H9 (cell line): ENCODE data around the gene MAP3K20. TPM values are rescaled to one million over a fixed set of nuclear protein-coding genes. Genes with fewer than 3 reads are reported as not detected.

ENCODE experiments used
- DNase-seq: peaks from one replicate; pipeline ENCODE4 v3.0.0-alpha.2; 2017
- H2AFZ ChIP-seq: one replicate; pipeline ENCODE4 v1.6.1; 2013; ENCODE audit warnings: mild to moderate bottlenecking, low read length, control low read depth, moderate library complexity
- H2AK5ac ChIP-seq: 2 replicates; pipeline ENCODE4 v1.6.1; 2013; ENCODE audit warnings: low read length, control low read depth, mixed read lengths; ENCODE audit not compliant: insufficient read length
- H2BK120ac ChIP-seq: one replicate; pipeline ENCODE4 v1.6.1; 2013; ENCODE audit warnings: low read depth, mild to moderate bottlenecking, low read length, control low read depth, inconsistent platforms; ENCODE audit not compliant: poor library complexity, severe bottlenecking
- H2BK12ac ChIP-seq: 2 replicates; pipeline ENCODE4 v1.6.1; 2013; ENCODE audit warnings: low read length, control low read depth, mixed read lengths, low read depth; ENCODE audit not compliant: insufficient read length
- H2BK15ac ChIP-seq: 2 replicates; pipeline ENCODE4 v1.6.1; 2013; ENCODE audit warnings: low read depth, low read length, control low read depth
- H2BK20ac ChIP-seq: one replicate; pipeline ENCODE4 v1.6.1; 2013; ENCODE audit warnings: low read depth, mild to moderate bottlenecking, low read length, control low read depth, inconsistent platforms; ENCODE audit not compliant: poor library complexity, severe bottlenecking
- H2BK5ac ChIP-seq: 2 replicates; pipeline ENCODE4 v1.6.1; 2013; ENCODE audit warnings: low read length, control low read depth, mixed read lengths; ENCODE audit not compliant: insufficient read length
- H3K14ac ChIP-seq: 2 replicates; pipeline ENCODE4 v1.6.1; 2013; ENCODE audit warnings: low read length, control low read depth; ENCODE audit not compliant: insufficient read depth
- H3K18ac ChIP-seq: 2 replicates; pipeline ENCODE4 v1.6.1; 2013; ENCODE audit warnings: low read depth, mild to moderate bottlenecking, mixed read lengths, low read length, control low read depth; ENCODE audit not compliant: insufficient read length
- H3K23ac ChIP-seq: 2 replicates; pipeline ENCODE4 v1.6.1; 2013; ENCODE audit warnings: low read length, control low read depth, mixed read lengths, low read depth; ENCODE audit not compliant: insufficient read length
- H3K23me2 ChIP-seq: 2 replicates; pipeline ENCODE4 v1.6.1; 2013; ENCODE audit warnings: low read depth, mild to moderate bottlenecking, mixed read lengths, low read length, control low read depth; ENCODE audit not compliant: insufficient read length, poor library complexity, severe bottlenecking
- H3K27ac ChIP-seq: 2 replicates; pipeline ENCODE4 v1.5.1; 2013; ENCODE audit warnings: low read length, control low read depth, mixed read lengths, low read depth; ENCODE audit not compliant: insufficient read length
- H3K27me3 ChIP-seq: 2 replicates; pipeline ENCODE4 v1.6.1; 2013; ENCODE audit warnings: low read length, control low read depth, inconsistent platforms; ENCODE audit not compliant: insufficient read depth
- H3K4ac ChIP-seq: 2 replicates; pipeline ENCODE4 v1.6.1; 2013; ENCODE audit warnings: low read depth, mild to moderate bottlenecking, control low read depth, inconsistent platforms, low read length, moderate library complexity
- H3K4me1 ChIP-seq: 2 replicates; pipeline ENCODE4 v1.6.1; 2013; ENCODE audit warnings: low read length, control low read depth, inconsistent platforms; ENCODE audit not compliant: insufficient read depth
- H3K4me2 ChIP-seq: 2 replicates; pipeline ENCODE4 v1.6.1; 2013; ENCODE audit warnings: low read length, control low read depth, mixed read lengths; ENCODE audit not compliant: insufficient read length, insufficient read depth
- H3K56ac ChIP-seq: 2 replicates; pipeline ENCODE4 v1.6.1; 2013; ENCODE audit warnings: low read depth, mild to moderate bottlenecking, mixed read lengths, low read length, control low read depth; ENCODE audit not compliant: insufficient read length
- H3K79me1 ChIP-seq: 2 replicates; pipeline ENCODE4 v1.6.1; 2013; ENCODE audit warnings: low read depth, mild to moderate bottlenecking, moderate library complexity, low read length, control low read depth, inconsistent platforms; ENCODE audit not compliant: insufficient read depth, poor library complexity, severe bottlenecking
- H3K79me2 ChIP-seq: 2 replicates; pipeline ENCODE4 v1.6.1; 2013; ENCODE audit warnings: low read length, control low read depth, inconsistent platforms; ENCODE audit not compliant: insufficient read depth
- H3K9ac ChIP-seq: 2 replicates; pipeline ENCODE4 v1.6.1; 2013; ENCODE audit warnings: low read length, control low read depth, mixed read lengths; ENCODE audit not compliant: insufficient read length; ENCODE audit errors: extremely low read depth
- H3K9me3 ChIP-seq: one replicate; pipeline ENCODE4 v1.6.1; 2013; ENCODE audit warnings: low read depth, low read length, inconsistent platforms; ENCODE audit not compliant: control insufficient read depth
- H3T11ph ChIP-seq: one replicate; pipeline ENCODE4 v1.6.1; 2013; ENCODE audit warnings: mild to moderate bottlenecking, low read length, control low read depth, inconsistent platforms
- H4K20me1 ChIP-seq: one replicate; pipeline ENCODE4 v1.6.1; 2013; ENCODE audit not compliant: control insufficient read depth, insufficient read length, insufficient read depth
- H4K5ac ChIP-seq: 2 replicates; pipeline ENCODE4 v1.6.1; 2013; ENCODE audit warnings: low read depth, mild to moderate bottlenecking, mixed read lengths, low read length, control low read depth; ENCODE audit not compliant: insufficient read length
- H4K8ac ChIP-seq: replicated peaks from 2 replicates; pipeline ENCODE4 v1.6.1; 2013; ENCODE audit warnings: low read length, control low read depth, mixed read lengths, low read depth; ENCODE audit not compliant: insufficient read length
- H4K91ac ChIP-seq: 2 replicates; pipeline ENCODE4 v1.6.1; 2013; ENCODE audit warnings: low read depth, mild to moderate bottlenecking, moderate library complexity, mixed read lengths, low read length, control low read depth; ENCODE audit not compliant: insufficient read length
- H3K27ac Mint-ChIP-seq, 3 experiments: 2 replicates in 2 of 3; 3 replicates in 1 of 3; pipeline ENCODE4 v1.8.0; 2020 to 2021; ENCODE audit warnings: mixed read lengths in 3 of 3, mild to moderate bottlenecking in 1 of 3, moderate library complexity in 1 of 3
- H3K27me3 Mint-ChIP-seq: 2 replicates; pipeline ENCODE4 v1.8.0; 2021; ENCODE audit warnings: low read depth, mild to moderate bottlenecking, moderate library complexity, mixed read lengths
- H3K36me3 Mint-ChIP-seq, 3 experiments: 2 replicates in 2 of 3; 3 replicates in 1 of 3; pipeline ENCODE4 v1.8.0; 2020 to 2021; ENCODE audit warnings: low read depth in 3 of 3, mixed read lengths in 3 of 3; ENCODE audit not compliant: insufficient read depth in 1 of 3
- H3K4me1 Mint-ChIP-seq, 2 experiments: 2 replicates each; pipeline ENCODE4 v1.8.0; 2020; ENCODE audit warnings: mixed read lengths in 2 of 2
- H3K4me3 Mint-ChIP-seq, 2 experiments: 2 replicates in 1 of 2; 3 replicates in 1 of 2; pipeline ENCODE4 v1.8.0; 2020 to 2021; ENCODE audit warnings: mild to moderate bottlenecking in 2 of 2, mixed read lengths in 2 of 2, moderate library complexity in 1 of 2
- H3K9me3 Mint-ChIP-seq, 2 experiments: 2 replicates in 1 of 2; 3 replicates in 1 of 2; pipeline ENCODE4 v1.8.0; 2020; ENCODE audit warnings: mild to moderate bottlenecking in 2 of 2, mixed read lengths in 2 of 2, moderate library complexity in 1 of 2
- CTCF ChIP-seq: fragments of 200-600 bp; sonication (generic); conservative IDR thresholded peaks from 3 replicates; pipeline ENCODE4 v1.8.0; 2021; ENCODE audit warnings: antibody characterized with exemption, mild to moderate bottlenecking
- WGBS: extraction: QIAGEN DNeasy Blood & Tissue Kit; methylation state at CpG from one replicate; pipeline ENCODE4 v1.1.7; 2013; ENCODE audit warnings: missing lambda C conversion rate, low lambda C conversion rate, mixed read lengths; ENCODE audit not compliant: insufficient read length; ENCODE audit errors: extremely low coverage; 5-methylcytosine and 5-hydroxymethylcytosine counted together
- total RNA-seq: library from RNA; stranded (reverse); gene quantifications from 2 replicates; pipeline ENCODE4 v1.2.1, GENCODE V29; 2021

The MAP3K20 gene
- total RNA-seq, 1 experiment from 2014 or later: 8.7 TPM

GRCh38 chr2:173130496-173131465, 55.1 kb downstream of the MAP3K20 start:
- no peak overlapping the region for H3K4me2 ChIP-seq

More at GRCh38 chr2:173130496-173131465, 55.1 kb downstream of the MAP3K20 start:
- Histone ChIP-seq H2BK15ac (no peak overlapping the region), H4K8ac (no peak overlapping the region), H3K14ac (no peak overlapping the region), H2AK5ac (no peak overlapping the region), H3K23ac (no peak overlapping the region), H2BK20ac (no peak overlapping the region), H3K27me3 (no peaks in the 10 kb centered on the region), H4K5ac (no peak overlapping the region), H3K23me2 (no peaks in the 10 kb centered on the region), H3K9me3 (no peaks in the 10 kb centered on the region), H3K4me1 (no peaks in the 10 kb centered on the region; the same call in 1 of the 2 replicates), H2AFZ (no peak overlapping the region), H3K79me2 (no peaks in the 10 kb centered on the region), H2BK5ac (no peak overlapping the region), H3K18ac (no peak overlapping the region), H3K56ac (no peak overlapping the region), H4K20me1 (no peaks in the 10 kb centered on the region), H2BK12ac (no peak overlapping the region), H3T11ph (no peak overlapping the region), H3K27ac (no peak overlapping the region), H3K9ac (no peak overlapping the region), H2BK120ac (no peak overlapping the region), H3K4ac (no peak overlapping the region), H3K79me1 (no peaks in the 10 kb centered on the region), H4K91ac (no peak overlapping the region)
- no peaks in the 10 kb centered on the region for H3K9me3 Mint-ChIP-seq
- TF ChIP-seq CTCF: no peak
- no peak overlapping the region for H3K4me3 Mint-ChIP-seq
- peaks cover 20 to 21% of the 10 kb centered on the region in 2 experiments for H3K4me1 Mint-ChIP-seq
- H3K27ac Mint-ChIP-seq: no peak overlapping the region
- no CpG with 5 or more reads among the region's 6 CpGs for WGBS
- no peak for DNase-seq
- H3K27me3 Mint-ChIP-seq: no peaks in the 10 kb centered on the region
- peaks cover 0 to 4% (median 0%) of the 10 kb centered on the region in 3 experiments; a peak in 2 of 7 replicates for H3K36me3 Mint-ChIP-seq
